Measurements from ENCODE around the gene TRAF3.

- TF ChIP-seq POLR2A (IDR thresholded peaks at IDR 0.05; ENCODE audit: low read length) (no peak), GATA1 (IDR thresholded peaks at IDR 0.05; ENCODE audit: low read depth, low read length) (no peak)
Measured at GRCh38 chr14:102739190-102739469, 38.1 kb upstream of the TRAF3 start.
